Measurements from ENCODE around the gene CDK7.

GRCh38 chr5:69187342-69187741, 47.3 kb upstream of the CDK7 start:
- TF ChIP-seq, protein P1, sequence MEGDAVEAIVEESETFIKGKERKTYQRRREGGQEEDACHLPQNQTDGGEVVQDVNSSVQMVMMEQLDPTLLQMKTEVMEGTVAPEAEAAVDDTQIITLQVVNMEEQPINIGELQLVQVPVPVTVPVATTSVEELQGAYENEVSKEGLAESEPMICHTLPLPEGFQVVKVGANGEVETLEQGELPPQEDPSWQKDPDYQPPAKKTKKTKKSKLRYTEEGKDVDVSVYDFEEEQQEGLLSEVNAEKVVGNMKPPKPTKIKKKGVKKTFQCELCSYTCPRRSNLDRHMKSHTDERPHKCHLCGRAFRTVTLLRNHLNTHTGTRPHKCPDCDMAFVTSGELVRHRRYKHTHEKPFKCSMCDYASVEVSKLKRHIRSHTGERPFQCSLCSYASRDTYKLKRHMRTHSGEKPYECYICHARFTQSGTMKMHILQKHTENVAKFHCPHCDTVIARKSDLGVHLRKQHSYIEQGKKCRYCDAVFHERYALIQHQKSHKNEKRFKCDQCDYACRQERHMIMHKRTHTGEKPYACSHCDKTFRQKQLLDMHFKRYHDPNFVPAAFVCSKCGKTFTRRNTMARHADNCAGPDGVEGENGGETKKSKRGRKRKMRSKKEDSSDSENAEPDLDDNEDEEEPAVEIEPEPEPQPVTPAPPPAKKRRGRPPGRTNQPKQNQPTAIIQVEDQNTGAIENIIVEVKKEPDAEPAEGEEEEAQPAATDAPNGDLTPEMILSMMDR (IDR thresholded peaks at IDR 0.05) = no peak
- TF ChIP-seq POLR2AphosphoS5 (IDR thresholded peaks at IDR 0.05; ENCODE audit: low read depth, low read length) = no peak
- TF ChIP-seq USF1 (IDR thresholded peaks at IDR 0.05; ENCODE audit: borderline replicate concordance, low read depth) = no peak
- TF ChIP-seq, protein P2, sequence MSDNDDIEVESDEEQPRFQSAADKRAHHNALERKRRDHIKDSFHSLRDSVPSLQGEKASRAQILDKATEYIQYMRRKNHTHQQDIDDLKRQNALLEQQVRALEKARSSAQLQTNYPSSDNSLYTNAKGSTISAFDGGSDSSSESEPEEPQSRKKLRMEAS (IDR thresholded peaks at IDR 0.05; ENCODE audit: low read depth) = no peak
- TF ChIP-seq RAD21 (IDR thresholded peaks at IDR 0.05; ENCODE audit: low read length) = no peak
- TF ChIP-seq MXI1 (IDR thresholded peaks at IDR 0.05; ENCODE audit: low read depth, low read length) = no peak
- no peak for TF ChIP-seq GABPA (IDR thresholded peaks at IDR 0.05; ENCODE audit: low read depth)
- TF ChIP-seq EZH2phosphoT487 (IDR thresholded peaks at IDR 0.05; ENCODE audit: borderline replicate concordance, low read depth) = no peak
- no peak for TF ChIP-seq CHD2 (IDR thresholded peaks at IDR 0.05; ENCODE audit: low read length, partially characterized antibody)

Measured in SK-N-SH (cell line).